ENCODE measurements around the gene SALL3.

Gene SALL3

DNA sequence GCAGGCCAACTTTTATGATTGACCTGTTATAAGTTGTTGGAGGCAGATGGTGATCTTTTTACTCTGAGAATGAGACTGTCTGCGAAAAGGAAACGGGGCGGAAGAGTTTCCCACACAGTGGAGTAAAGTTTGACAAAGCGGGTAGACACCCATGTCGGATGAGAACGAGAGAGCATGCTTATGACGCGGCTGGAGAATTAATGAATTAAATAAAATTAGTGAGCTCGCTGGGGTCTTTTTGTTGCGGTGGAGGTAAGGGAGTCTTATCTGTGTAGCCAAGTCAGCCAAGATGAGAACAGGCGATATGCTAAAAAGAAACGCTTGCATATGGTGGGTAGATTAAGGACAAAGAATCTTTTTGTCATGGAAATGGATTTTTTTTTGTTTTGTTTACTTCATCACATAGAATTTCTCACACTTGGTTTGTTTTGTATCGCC is 1.8 kb downstream of the SALL3 start:
- DNase-seq = no peak

DNA sequence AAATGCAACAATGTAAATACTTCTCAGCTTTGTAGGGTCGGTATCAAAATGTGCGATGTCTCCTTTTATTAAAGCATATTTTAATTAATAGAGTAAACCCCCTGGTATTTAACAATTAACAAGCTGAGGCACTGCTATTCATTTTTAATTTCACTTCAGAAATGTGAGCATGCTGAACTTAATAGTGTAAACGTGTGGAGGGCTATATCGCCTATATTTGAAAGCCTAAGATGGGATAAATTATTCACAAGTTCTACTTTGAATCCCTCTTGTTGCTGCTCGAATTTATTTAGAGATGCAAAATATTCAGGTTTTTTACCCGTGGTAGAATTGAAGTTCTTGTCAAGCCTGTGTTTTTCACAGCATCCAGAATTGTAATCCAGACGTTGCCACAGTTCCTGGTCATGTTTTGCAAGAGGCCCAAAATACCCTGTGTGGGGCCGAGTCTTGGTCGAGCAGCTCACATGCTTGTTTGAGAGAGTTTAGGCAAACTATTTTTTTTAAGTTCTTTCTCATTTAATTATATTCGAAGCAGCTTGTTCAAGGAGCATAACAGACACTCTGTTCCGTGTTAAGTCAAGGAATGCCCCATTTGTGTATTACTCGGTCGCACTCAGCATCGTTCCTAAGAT is 2.5 kb downstream of the SALL3 start:
- DNase-seq = no peak

DNA sequence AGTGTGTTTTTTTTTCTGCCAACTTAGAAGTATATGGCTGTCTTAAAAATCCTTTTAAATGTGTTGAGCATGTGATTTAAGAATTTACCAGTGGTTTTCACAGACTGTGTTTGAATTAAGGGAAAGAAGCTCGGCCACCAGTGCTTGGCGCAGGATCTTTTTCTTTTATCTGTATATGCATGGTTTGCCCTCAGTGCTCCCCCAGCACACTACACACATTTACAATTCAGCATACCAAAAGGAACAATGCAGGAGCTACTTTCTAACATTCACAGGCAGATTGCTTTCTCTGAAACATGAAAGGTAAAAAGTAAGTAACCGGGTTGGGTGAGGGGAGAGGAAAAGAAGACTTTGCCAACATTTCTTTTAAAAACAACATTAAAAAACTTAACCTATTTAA is 3.9 kb downstream of the SALL3 start:
- DNase-seq = no peak

DNA sequence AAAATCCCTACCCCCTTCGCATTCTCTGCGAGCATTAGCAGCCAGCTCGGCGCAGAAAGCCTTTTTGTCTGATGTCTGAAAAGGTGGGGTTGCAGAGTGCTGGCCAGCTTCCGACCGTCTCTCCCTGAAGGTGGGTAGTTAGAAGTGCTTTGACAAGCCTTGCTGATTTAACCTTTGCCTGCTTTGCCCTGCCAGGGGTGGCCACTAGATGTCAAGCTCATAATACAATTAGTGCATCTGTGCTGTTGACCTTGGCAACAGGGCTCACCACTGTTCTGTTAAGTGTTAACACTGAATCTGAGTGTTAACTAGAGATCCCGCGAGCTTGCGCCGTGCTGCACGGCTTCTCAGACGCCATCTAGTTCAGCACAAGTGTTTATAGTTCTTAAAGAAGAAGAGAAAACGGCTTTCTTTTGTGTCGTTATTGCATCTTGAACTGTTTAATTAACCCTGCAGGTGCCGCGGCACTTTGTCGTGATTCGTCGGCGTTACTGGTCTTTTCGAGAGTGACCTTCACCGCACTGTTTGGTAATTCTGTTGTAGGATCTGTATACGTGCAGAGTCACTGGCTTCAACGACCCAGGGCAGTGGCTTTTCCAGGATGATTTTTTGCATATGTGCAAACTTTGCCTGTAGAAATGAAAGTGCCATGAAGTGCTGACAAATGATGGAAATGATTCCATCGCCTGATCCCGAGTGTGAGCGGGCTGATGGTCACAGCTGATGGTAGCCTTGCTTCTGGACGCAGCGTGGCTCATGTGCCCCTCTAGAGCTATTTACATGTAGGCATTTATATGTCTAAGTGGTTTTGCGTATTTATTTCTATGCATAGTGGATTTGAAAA is 5.5 kb downstream of the SALL3 start:
- DNase-seq = no peak

DNA sequence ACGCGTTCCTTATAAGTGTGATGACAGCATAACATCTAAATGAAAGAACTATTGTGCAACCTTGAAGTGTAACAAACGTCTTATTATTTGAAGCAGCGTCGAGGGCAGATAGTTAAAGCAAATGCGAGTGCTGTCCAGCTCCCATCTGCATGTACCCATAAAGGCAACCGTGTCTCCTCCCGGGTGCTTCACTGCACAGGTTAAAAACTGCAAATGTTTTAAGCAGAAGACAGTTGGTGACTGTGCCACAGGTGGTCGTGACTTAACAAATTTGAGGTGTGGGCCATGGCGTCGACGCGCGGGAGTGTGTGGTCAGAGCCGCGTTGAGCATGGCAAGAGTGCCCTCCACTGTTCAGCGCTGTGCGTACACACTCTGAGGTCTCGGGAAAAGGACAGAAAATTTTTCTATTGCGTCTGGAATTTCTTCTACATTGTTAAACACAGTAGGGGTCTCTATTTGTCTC is 6.4 kb downstream of the SALL3 start:
- DNase-seq = no peak

DNA sequence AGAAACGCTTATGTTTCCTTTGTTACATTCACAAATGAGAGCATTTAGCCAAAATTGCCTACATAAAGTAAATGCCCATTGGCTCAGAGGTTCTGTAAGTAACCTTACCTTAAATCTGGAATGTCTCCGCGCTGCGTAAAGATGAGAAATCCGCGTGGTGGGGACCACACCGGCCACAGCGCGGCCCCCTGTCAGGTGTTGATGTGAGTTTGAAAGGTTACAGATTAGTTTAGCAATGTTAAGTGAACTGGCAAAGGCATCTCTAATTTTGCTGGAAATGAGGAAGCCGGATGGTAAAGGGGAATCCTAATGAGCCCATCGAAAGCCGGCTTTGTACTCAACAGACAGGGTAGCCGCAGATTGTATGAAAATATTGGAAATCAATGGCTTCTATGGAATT is 11.8 kb downstream of the SALL3 start:
- DNase-seq = no peak

DNA sequence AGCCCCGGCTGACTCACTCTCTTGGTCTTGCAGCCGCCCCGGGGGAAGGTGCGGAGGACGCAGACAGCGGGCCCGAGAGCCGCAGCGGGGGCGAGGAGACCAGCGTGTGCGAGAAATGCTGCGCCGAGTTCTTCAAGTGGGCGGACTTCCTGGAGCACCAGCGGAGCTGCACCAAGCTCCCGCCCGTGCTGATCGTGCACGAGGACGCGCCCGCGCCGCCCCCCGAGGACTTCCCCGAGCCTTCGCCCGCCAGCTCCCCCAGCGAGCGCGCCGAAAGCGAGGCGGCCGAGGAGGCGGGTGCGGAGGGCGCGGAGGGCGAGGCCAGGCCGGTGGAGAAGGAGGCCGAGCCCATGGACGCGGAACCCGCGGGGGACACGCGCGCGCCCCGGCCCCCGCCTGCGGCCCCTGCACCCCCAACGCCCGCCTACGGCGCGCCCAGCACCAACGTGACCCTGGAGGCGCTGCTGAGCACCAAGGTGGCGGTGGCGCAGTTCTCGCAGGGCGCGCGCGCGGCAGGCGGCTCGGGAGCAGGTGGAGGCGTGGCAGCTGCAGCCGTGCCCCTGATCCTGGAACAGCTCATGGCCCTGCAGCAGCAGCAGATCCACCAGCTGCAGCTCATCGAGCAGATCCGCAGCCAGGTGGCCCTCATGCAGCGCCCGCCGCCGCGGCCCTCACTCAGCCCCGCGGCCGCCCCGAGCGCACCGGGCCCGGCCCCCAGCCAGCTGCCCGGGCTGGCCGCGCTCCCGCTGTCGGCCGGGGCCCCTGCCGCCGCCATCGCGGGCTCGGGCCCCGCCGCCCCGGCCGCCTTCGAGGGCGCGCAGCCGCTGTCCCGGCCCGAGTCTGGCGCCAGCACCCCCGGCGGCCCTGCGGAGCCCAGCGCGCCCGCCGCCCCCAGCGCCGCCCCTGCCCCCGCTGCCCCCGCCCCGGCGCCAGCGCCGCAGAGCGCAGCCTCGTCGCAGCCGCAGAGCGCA is 12.7 kb downstream of the SALL3 start:
- no peak for DNase-seq

DNA sequence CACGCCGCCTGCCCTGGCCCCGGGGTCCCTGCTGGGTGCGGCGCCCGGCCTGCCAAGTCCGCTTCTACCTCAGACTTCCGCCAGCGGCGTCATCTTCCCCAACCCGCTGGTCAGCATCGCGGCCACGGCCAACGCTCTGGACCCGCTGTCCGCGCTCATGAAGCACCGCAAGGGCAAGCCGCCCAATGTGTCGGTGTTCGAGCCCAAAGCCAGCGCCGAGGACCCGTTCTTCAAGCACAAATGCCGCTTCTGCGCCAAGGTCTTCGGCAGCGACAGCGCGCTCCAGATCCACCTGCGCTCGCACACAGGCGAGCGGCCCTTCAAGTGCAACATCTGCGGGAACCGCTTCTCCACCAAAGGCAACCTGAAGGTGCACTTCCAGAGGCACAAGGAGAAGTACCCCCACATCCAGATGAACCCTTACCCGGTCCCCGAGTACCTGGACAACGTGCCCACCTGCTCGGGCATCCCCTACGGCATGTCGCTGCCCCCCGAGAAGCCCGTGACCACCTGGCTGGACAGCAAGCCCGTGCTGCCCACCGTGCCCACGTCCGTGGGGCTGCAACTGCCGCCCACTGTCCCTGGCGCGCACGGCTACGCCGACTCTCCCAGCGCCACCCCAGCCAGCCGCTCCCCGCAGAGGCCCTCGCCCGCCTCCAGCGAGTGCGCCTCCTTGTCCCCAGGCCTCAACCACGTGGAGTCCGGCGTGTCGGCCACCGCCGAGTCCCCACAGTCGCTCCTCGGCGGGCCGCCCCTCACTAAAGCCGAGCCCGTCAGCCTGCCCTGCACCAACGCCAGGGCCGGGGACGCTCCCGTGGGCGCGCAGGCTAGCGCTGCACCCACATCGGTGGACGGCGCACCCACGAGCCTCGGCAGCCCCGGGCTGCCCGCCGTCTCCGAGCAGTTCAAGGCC is 13.7 kb downstream of the SALL3 start:
- no peak for DNase-seq

DNA sequence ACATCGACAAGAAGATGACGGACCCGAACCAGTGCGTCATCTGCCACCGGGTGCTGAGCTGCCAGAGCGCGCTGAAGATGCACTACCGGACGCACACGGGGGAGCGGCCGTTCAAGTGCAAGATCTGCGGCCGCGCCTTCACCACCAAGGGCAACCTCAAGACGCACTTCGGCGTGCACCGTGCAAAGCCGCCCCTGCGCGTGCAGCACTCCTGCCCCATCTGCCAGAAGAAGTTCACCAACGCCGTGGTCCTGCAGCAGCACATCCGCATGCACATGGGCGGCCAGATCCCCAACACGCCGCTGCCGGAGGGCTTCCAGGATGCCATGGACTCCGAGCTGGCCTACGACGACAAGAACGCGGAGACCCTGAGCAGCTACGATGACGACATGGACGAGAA is 14.4 kb downstream of the SALL3 start:
- DNase-seq = no peak

DNA sequence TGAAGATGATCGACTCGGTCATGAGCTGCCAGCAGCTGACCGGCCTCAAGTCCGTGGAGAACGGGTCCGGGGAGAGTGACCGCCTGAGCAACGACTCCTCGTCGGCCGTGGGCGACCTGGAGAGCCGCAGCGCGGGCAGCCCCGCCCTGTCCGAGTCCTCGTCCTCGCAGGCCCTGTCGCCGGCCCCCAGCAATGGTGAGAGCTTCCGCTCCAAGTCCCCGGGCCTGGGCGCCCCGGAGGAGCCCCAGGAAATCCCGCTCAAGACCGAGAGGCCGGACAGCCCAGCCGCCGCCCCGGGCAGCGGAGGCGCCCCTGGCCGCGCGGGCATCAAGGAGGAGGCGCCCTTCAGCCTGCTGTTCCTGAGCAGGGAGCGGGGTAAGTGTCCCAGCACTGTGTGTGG is 14.9 kb downstream of the SALL3 start:
- DNase-seq = no peak

DNA sequence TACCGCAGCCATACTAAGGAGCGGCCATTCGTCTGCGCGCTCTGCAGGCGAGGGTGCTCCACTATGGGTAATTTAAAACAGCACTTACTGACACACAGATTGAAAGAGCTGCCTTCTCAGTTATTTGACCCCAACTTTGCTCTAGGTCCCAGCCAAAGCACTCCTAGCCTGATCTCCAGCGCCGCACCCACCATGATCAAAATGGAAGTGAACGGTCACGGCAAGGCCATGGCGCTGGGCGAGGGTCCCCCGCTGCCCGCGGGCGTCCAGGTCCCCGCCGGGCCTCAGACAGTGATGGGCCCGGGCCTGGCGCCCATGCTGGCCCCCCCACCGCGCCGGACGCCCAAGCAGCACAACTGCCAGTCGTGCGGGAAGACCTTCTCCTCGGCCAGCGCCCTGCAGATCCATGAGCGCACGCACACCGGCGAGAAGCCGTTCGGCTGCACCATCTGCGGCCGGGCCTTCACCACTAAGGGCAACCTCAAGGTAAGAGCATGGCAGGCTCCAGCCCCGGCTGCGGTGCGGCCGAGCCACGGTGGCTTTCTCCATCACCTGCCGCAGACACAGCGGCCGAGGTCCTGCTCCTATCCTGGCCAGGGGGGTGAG is 15.5 kb downstream of the SALL3 start:
- DNase-seq = no peak

DNA sequence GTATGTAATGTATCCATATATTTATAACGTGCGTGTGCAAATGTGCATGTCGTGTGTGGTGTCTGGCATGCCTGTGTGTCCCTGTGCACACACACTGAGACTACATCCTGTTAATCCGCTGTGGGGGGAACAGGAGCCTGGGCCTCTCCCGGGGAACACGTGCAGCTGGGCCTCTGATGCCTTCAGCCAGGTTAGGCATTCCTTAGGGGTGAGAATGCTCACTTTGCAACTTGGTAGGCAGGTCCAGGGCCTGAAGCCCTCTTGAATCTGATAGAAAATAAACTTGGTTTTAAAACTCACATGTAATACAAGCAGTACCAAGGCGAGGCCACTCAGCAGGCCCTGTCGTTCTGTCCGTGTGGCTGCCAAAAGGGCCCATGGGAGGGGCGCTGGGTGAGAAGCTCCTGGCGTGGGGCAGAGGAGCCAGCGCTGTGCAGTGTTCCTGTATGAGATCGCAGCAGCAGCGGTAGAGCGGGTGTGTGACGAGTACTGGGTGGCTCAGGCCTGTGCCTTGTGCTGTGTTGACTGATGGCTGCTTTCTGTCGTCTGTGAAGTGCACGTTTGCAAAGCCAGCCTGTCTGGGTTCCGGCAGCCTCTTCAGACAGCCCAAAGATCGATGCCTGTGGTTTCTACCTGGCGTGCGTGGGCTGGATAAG is 16.2 kb downstream of the SALL3 start:
- DNase-seq = no peak

DNA sequence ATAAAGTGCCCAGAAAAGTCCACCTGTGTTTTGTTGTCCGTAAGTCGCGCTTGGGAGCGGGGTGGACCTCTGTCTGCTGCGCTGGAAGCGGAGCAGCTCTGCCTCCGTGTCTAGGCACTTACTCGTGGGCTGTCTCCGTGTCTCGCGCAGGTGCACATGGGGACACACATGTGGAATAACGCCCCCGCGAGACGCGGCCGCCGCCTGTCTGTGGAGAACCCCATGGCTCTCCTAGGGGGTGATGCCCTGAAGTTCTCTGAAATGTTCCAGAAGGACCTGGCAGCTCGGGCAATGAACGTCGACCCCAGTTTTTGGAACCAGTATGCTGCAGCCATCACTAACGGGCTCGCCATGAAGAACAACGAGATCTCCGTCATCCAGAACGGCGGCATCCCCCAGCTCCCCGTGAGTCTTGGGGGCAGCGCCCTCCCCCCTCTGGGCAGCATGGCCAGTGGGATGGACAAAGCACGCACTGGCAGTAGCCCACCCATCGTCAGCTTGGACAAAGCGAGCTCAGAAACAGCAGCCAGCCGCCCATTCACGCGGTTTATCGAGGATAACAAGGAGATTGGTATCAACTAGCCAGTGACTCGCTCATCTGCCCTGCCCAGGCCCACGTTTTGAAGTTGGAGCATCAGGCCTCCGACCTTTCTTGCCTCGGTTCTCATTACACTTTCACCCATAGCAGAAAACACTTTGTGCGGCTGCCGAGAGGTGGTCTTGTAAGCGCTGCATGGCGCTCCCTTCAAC is 17.3 kb downstream of the SALL3 start:
- DNase-seq = no peak

DNA sequence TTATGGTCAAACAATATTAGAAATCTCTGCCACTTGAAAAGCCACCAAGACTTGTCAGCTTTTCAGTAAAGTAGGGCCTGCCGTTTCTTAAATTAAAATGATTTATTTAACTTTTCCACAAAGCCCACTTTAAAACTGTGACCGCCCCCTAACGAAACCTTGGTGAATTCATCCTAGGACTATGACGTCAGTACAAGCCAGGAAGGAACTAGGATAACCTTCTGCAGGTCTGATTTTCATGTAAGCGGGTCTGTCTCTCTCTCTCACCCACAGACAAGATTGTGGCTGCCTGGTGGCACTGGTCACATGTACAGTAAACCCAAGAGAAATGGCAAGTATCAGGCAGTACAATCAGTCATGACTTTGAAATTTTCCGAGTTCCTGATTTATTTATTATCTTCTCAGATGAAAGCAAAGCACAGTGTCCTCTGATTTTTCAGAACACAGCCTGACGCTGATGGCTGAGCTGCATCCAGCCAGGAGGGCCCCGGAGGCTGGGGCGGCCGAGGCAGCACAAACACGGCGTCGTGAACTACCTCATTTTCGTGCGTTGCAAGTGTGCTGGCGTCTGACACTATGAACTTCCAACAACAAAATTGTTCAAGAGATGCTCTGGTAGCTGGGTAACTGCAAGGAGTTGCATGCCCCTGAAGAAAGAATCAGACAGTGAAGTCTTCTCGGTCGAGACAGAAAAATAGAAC is 18.9 kb downstream of the SALL3 start:
- no peak for DNase-seq

DNA sequence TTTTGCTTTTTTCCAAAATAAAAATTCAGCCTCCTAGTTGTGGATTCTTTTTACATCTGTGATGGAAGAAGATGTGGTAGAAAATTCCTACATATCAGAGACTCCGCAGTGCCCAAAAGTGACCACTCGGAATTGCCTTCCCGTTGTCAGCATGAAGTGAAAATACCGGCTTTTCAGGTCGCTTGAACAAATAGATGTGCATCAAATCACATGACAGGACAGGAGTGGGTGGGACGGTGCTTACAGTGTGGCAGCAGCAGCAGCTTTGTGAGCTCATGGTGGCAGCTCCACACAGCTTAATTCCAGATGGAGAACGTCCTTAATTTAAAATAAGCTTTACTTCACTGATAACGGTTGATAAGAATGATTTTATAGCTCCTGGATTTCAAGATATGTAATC is 20.3 kb downstream of the SALL3 start:
- DNase-seq = no peak

DNA sequence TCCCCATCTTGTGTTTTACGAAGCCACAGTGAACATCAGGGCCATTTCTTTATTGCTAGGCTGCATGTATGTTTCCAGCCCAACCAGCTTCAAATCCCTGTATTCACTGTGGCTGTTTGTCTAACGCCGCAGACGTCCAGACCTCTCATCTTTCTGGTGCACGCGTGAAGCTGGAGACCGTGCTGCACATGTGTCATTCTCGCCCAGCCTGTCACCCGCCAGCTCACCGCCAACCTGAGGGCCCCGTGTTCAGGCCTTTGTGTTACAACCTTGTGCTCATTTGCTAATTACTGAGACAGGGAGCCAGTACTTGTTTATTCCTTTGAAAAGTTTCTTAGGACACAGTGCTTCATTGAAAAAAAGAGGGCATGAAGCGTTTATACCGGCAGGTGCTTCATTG is 21.4 kb downstream of the SALL3 start:
- DNase-seq = no peak

DNA sequence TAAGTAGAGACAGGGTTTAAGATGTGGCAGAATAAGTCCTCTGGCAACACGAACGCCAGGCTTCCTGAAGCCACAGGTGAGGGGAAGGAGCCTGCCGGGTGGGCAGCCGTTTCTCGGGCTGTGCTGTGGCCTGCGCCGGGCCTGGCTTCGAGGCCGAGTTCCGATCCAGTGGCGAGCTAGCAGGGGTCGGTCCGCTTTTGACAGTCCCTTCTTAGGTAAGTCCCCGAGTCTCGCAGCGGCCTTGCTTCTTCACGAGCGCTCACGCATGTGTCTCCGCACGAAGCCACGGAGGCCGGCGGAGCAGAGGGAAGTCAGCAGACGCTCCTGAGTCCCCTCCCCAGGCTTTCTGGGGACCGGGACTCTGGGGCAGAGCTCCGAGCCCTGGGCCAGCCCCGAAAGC is 26.0 kb downstream of the SALL3 start:
- no peak for DNase-seq

DNA sequence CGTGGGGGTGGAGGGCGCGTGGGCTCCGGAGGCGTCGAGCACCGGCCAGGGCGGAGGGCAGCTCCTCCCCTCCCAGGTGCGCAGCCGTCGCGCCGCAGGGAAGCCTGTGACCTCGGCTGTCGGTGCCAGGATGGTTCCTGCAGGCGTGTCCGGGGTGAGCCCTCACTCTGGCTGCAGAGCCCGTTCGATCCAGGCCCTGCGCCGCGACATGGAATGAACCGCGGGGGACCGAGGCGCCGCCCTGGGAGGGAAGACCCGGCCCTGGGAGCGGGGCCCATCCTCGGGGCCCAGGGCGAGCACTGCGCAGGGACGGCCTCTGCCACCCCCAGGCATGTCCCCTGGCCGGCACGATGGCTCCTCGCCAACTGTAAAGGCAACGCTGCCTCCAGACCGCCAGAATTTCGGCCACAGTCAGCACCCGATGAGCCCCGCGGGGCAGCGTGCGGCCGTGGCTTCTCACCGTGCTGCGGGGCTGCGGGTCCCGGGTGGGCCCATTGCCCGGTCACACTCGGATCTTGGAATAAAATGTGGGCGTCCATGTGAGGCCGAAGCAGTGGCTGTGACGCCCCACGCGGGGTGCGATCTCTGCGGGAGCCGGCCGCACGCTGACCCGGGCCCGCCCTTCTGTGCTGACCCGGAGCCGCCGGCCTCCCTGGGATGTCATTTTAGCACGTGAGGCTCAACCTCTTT is 26.6 kb downstream of the SALL3 start:
- DNase-seq = no peak

DNA sequence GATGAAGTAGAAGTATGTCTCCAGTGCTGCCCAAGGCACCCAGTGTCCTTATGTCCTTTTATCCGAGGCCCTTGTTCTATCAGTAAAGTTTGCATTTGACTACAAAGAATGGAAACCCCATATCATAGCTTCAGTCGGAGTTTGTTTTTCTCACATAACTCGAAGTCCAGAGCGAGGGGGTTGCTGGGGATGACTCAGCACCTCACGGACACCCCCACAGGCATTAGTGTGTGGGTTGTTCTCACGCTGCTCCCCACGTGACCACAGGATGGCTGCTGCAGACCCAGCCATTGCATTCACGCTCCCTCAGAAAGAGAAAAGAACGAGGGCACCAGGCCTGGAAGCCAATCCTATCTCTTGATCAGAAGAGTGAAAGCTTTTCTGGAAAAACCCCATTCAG is 27.8 kb downstream of the SALL3 start:
- no peak for DNase-seq
